ENCODE measurements around the gene ATRX.
"Not testable (repeated sequence)": the region's sequence is repeated elsewhere in the genome, so short reads cannot be mapped to it uniquely, and the experiment has no call there.

Gene ATRX

GRCh38 chrX:77785486-77786364 lies at the start of gene ATRX:
TSS of gene ATRX (minus strand) at chrX:77786216. CDS start at chrX:77786001, 215 bp downstream.
- no peak for TF ChIP-seq CTCF (IDR thresholded peaks at IDR 0.05; ENCODE audit: borderline replicate concordance, insufficient read depth, low read depth, low read length)
- H3K4me3 ChIP-seq (ENCODE audit: low read depth, low read length): peak within 1 kb of the TSS; percentile 69

GRCh38 chrX:77831544-77831943 lies 45.5 kb upstream of the ATRX start:
- not testable (repeated sequence) for H3K4me3 ChIP-seq (ENCODE audit: low read depth, low read length)

GRCh38 chrX:77821989-77822388 lies 36.0 kb upstream of the ATRX start:
- not testable (repeated sequence) for H3K4me3 ChIP-seq (ENCODE audit: low read depth, low read length)

GRCh38 chrX:77820091-77820727 lies 34.2 kb upstream of the ATRX start:
- no peak overlapping the region for H3K4me3 ChIP-seq (ENCODE audit: low read depth, low read length)
- TF ChIP-seq CTCF (IDR thresholded peaks at IDR 0.05; ENCODE audit: borderline replicate concordance, insufficient read depth, low read depth, low read length): no peak

GRCh38 chrX:77814210-77814609 lies 28.2 kb upstream of the ATRX start:
- H3K4me3 ChIP-seq (ENCODE audit: low read depth, low read length): no peak overlapping the region
- TF ChIP-seq CTCF (IDR thresholded peaks at IDR 0.05; ENCODE audit: borderline replicate concordance, insufficient read depth, low read depth, low read length): no peak

GRCh38 chrX:77802201-77802600 lies 16.2 kb upstream of the ATRX start:
- no peak for TF ChIP-seq CTCF (IDR thresholded peaks at IDR 0.05; ENCODE audit: borderline replicate concordance, insufficient read depth, low read depth, low read length)

GRCh38 chrX:77795124-77795523 lies 9.1 kb upstream of the ATRX start:
- TF ChIP-seq CTCF (IDR thresholded peaks at IDR 0.05; ENCODE audit: borderline replicate concordance, insufficient read depth, low read depth, low read length): no peak

More at GRCh38 chrX:77802201-77802600, 16.2 kb upstream of the ATRX start:
- no peak overlapping the region for H3K4me3 ChIP-seq (ENCODE audit: low read depth, low read length)

GRCh38 chrX:77793946-77794345 lies 7.9 kb upstream of the ATRX start:
- H3K4me3 ChIP-seq (ENCODE audit: low read depth, low read length): no peak overlapping the region
- TF ChIP-seq CTCF (IDR thresholded peaks at IDR 0.05; ENCODE audit: borderline replicate concordance, insufficient read depth, low read depth, low read length): no peak

More at GRCh38 chrX:77795124-77795523, 9.1 kb upstream of the ATRX start:
- H3K4me3 ChIP-seq (ENCODE audit: low read depth, low read length): no peak overlapping the region

Data from GM12875 (cell line).